Measurements from ENCODE around the gene AGRP. TPM values are rescaled to one million over a fixed set of nuclear protein-coding genes. Genes with fewer than 3 reads are reported as not detected.

Gene AGRP
- total RNA-seq, 2 donors from 2014 or later = not detected

DNA sequence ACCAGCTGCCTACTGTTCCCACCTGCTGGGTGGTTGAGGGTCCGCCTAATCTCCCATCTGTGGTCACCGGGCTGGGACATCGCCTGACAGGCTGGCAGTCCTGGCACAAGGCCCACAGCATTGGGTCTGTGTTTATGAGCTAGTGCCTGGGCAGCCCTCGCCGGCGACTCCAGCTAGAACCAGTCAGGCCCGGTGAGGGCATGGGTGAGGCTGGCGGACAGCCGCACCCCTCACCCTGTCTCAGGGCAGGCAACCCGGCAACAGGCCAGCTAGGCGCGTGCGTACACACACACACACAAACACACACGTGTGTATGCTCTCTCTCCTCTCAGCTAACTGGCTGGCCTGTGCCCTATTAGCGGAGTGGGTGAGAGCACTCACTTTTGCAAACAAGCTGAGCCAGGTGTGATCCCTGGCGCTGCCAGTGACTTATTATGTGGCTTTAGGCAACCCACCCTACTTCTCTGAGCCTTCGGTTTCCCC is 42.0 kb downstream of the AGRP start:
- no peak for TF ChIP-seq CTCF (conservative IDR thresholded peaks at IDR 0.05)
- Histone ChIP-seq H3K27ac (ENCODE audit: low read depth, low read length) (no peak overlapping the region), H3K9ac (ENCODE audit: extremely low read depth, low read length, poor library complexity, severe bottlenecking) (no peak overlapping the region), H3K9me3 (ENCODE audit: control insufficient read depth, low read length) (no peaks in the 10 kb centered on the region), H3K4me3 (ENCODE audit: low read length) (no peak overlapping the region), H3K4me1 (ENCODE audit: control insufficient read depth, insufficient read depth, low read length) (no peaks in the 10 kb centered on the region), H3K27me3 (ENCODE audit: control insufficient read depth, insufficient read depth, low read length, poor library complexity, severe bottlenecking) (no peaks in the 10 kb centered on the region), H3K36me3 (ENCODE audit: control insufficient read depth, insufficient read depth, low read length) (peaks cover 10% of the 10 kb centered on the region)
- H3K9me3 Mint-ChIP-seq = no peaks in the 10 kb centered on the region
- DNase-seq = no peak
- no peak overlapping the region for H3K27ac Mint-ChIP-seq
- H3K4me3 Mint-ChIP-seq = no peak overlapping the region
- peaks cover 22% of the 10 kb centered on the region for H3K36me3 Mint-ChIP-seq (ENCODE audit: low read depth)
- peaks cover 3% of the 10 kb centered on the region for H3K4me1 Mint-ChIP-seq
- no peaks in the 10 kb centered on the region for H3K27me3 Mint-ChIP-seq (ENCODE audit: insufficient read depth)
- 94 to 96% methylated on average over 11 to 17 of the region's 17 CpGs for WGBS, 2 experiments (ENCODE audit: insufficient coverage in 1 of 2, insufficient read length in 1 of 2)

DNA sequence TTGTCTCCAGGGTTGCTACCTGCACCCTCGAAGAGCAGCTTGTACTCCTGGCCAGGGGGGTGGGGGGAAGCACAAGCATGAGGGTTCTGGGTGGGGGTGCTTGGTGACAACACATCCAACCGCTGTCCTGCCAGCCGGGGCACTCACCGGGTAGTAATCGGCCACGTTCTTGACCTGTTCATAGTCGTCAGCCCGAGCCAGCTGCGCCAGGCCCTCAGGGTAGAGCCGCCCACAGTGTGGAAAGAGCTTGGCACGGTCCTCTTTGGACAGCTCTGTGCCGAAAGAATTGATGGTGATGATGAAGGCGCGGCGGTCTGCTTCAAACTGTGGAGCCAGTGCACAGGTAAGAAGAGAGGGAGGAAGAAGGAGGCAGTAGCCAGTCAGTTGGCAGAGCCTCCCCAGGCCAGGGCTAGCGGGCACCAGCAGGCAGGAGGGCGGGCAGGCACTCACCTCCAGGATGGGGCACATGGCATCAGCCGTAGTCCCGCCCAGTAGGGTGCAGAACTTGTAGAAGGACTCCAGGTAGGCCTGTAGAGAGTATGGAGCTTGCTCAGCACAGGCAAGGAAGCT is 44.4 kb downstream of the AGRP start:
- no peak overlapping the region for H3K4me3 ChIP-seq (ENCODE audit: low read length)
- no peaks in the 10 kb centered on the region for H3K27me3 ChIP-seq (ENCODE audit: control insufficient read depth, insufficient read depth, low read length, poor library complexity, severe bottlenecking)
- no peak overlapping the region for H3K9ac ChIP-seq (ENCODE audit: extremely low read depth, low read length, poor library complexity, severe bottlenecking)
- H3K27ac Mint-ChIP-seq = no peak overlapping the region
- H3K9me3 ChIP-seq (ENCODE audit: control insufficient read depth, low read length) = no peaks in the 10 kb centered on the region
- H3K27me3 Mint-ChIP-seq (ENCODE audit: insufficient read depth) = peaks cover 3% of the 10 kb centered on the region
- peaks cover 5% of the 10 kb centered on the region for H3K4me1 Mint-ChIP-seq
- 96% methylated on average over 15 to 19 of the region's 19 CpGs for WGBS, 2 experiments (ENCODE audit: insufficient coverage in 1 of 2, insufficient read length in 1 of 2)
- H3K4me1 ChIP-seq (ENCODE audit: control insufficient read depth, insufficient read depth, low read length) = no peaks in the 10 kb centered on the region
- no peaks in the 10 kb centered on the region for H3K9me3 Mint-ChIP-seq
- TF ChIP-seq CTCF (conservative IDR thresholded peaks at IDR 0.05) = no peak
- no peak overlapping the region for H3K27ac ChIP-seq (ENCODE audit: low read depth, low read length)
- H3K4me3 Mint-ChIP-seq = no peak overlapping the region
- peaks cover 10% of the 10 kb centered on the region for H3K36me3 ChIP-seq (ENCODE audit: control insufficient read depth, insufficient read depth, low read length)
- H3K36me3 Mint-ChIP-seq (ENCODE audit: low read depth) = peaks cover 22% of the 10 kb centered on the region
- DNase-seq = no peak

- H3K4me1 ChIP-seq (ENCODE audit: control insufficient read depth, insufficient read depth, low read length) = no peaks in the 10 kb centered on the region
- peaks cover 10% of the 10 kb centered on the region for H3K36me3 ChIP-seq (ENCODE audit: control insufficient read depth, insufficient read depth, low read length)
- Mint-ChIP-seq H3K9me3 (no peaks in the 10 kb centered on the region), H3K27me3 (ENCODE audit: insufficient read depth) (peaks cover 3% of the 10 kb centered on the region), H3K4me1 (peaks cover 5% of the 10 kb centered on the region), H3K27ac (no peak overlapping the region), H3K4me3 (no peak overlapping the region), H3K36me3 (ENCODE audit: low read depth) (peaks cover 22% of the 10 kb centered on the region)
- no peak overlapping the region for H3K9ac ChIP-seq (ENCODE audit: extremely low read depth, low read length, poor library complexity, severe bottlenecking)
- H3K4me3 ChIP-seq (ENCODE audit: low read length) = no peak overlapping the region
- H3K9me3 ChIP-seq (ENCODE audit: control insufficient read depth, low read length) = no peaks in the 10 kb centered on the region
- H3K27ac ChIP-seq (ENCODE audit: low read depth, low read length) = no peak overlapping the region
- no peak for DNase-seq
- 94 to 97% methylated on average over 11 to 17 of the region's 20 CpGs for WGBS, 2 experiments (ENCODE audit: insufficient coverage in 1 of 2, insufficient read length in 1 of 2)
- TF ChIP-seq CTCF (conservative IDR thresholded peaks at IDR 0.05) = no peak
- no peaks in the 10 kb centered on the region for H3K27me3 ChIP-seq (ENCODE audit: control insufficient read depth, insufficient read depth, low read length, poor library complexity, severe bottlenecking)
Measured at GRCh38 chr16:67438098-67438791, 45.1 kb downstream of the AGRP start.
